NT2/D1 (cell line): Measurements from ENCODE around the gene LPIN3.

Experiments
- SUZ12 ChIP-seq: IDR thresholded peaks from 2 replicates; pipeline ENCODE4 v1.6.1; 2011; ENCODE audit not compliant: insufficient read length, insufficient read depth; ENCODE audit errors: extremely low read depth
- ZNF274 ChIP-seq: IDR thresholded peaks from 2 replicates; pipeline ENCODE4 v1.6.1; 2011; ENCODE audit warnings: mild to moderate bottlenecking, low read depth, low read length

- TF ChIP-seq SUZ12 (no peak), ZNF274 (no peak)
Observed at GRCh38 chr20:41365777-41366545, 25.3 kb downstream of the LPIN3 start.
